ENCODE results near the gene MT3.

MT3 gene

GRCh38 chr16:56632156-56632847 is 43.0 kb downstream of the MT3 start, which contains the start of gene MT1M:
Gene MT1M, plus strand, starts transcription at chr16:56632659. Its CDS starts 73 bp downstream, at chr16:56632732.
- no peak for TF ChIP-seq CTCF (IDR thresholded peaks at IDR 0.05; ENCODE audit: insufficient read depth, missing control alignments)
- DNase-seq (ENCODE audit: insufficient read length, low spot score) (no peak), FAIRE-seq (no peak)

GRCh38 chr16:56632848-56633365 is 43.6 kb downstream of the MT3 start:
- no peak for FAIRE-seq

GRCh38 chr16:56633535-56633934 is 44.2 kb downstream of the MT3 start:
- no peak for TF ChIP-seq CTCF (IDR thresholded peaks at IDR 0.05; ENCODE audit: insufficient read depth, missing control alignments)
- no peak for FAIRE-seq
- DNase-seq (ENCODE audit: insufficient read length, low spot score): no peak

More at GRCh38 chr16:56632848-56633365, 43.6 kb downstream of the MT3 start:
- TF ChIP-seq CTCF (IDR thresholded peaks at IDR 0.05; ENCODE audit: insufficient read depth, missing control alignments): no peak
- no peak for DNase-seq (ENCODE audit: insufficient read length, low spot score)

GRCh38 chr16:56634715-56635440 is 45.5 kb downstream of the MT3 start:
- FAIRE-seq (no peak), DNase-seq (ENCODE audit: insufficient read length, low spot score) (no peak)
- no peak for TF ChIP-seq CTCF (IDR thresholded peaks at IDR 0.05; ENCODE audit: insufficient read depth, missing control alignments)

- FAIRE-seq: no peak
Measured at GRCh38 chr16:56635441-56635967, 46.2 kb downstream of the MT3 start.

GRCh38 chr16:56636616-56637413 is 47.5 kb downstream of the MT3 start:
- DNase-seq (ENCODE audit: insufficient read length, low spot score) (no peak), FAIRE-seq (no peak)
- no peak for TF ChIP-seq CTCF (IDR thresholded peaks at IDR 0.05; ENCODE audit: insufficient read depth, missing control alignments)

More at GRCh38 chr16:56635441-56635967, 46.2 kb downstream of the MT3 start:
- DNase-seq (ENCODE audit: insufficient read length, low spot score): no peak
- no peak for TF ChIP-seq CTCF (IDR thresholded peaks at IDR 0.05; ENCODE audit: insufficient read depth, missing control alignments)
